WTC11 (cell line): ENCODE measurements around the gene GOLT1B.

Experiments
- CREB1 ChIP-seq: sonication (generic); formaldehyde crosslinking; IDR thresholded peaks from 2 replicates; pipeline ENCODE4 v1.8.0; 2023; ENCODE audit warnings: mild to moderate bottlenecking, missing genetic modification reagents
- FOXK1 ChIP-seq: sonication (generic); formaldehyde crosslinking; IDR thresholded peaks from 2 replicates; pipeline ENCODE4 v1.8.0; 2022; ENCODE audit warnings: mild to moderate bottlenecking, moderate library complexity, missing genetic modification reagents
- IRF2 ChIP-seq: sonication (generic); formaldehyde crosslinking; IDR thresholded peaks from 2 replicates; pipeline ENCODE4 v1.8.0; 2022; ENCODE audit warnings: low read depth, missing genetic modification reagents, borderline replicate concordance
- JUN ChIP-seq: sonication (generic); formaldehyde crosslinking; IDR thresholded peaks from 2 replicates; pipeline ENCODE4 v1.8.0; 2023; ENCODE audit warnings: mild to moderate bottlenecking, missing genetic modification reagents
- TCF7 ChIP-seq: sonication (generic); formaldehyde crosslinking; IDR thresholded peaks from 2 replicates; pipeline ENCODE4 v1.8.0; 2022; ENCODE audit warnings: mild to moderate bottlenecking, low read depth, missing genetic modification reagents, moderate library complexity
- TF ChIP-seq, protein P1 (sequence below): fragments of 200-600 bp; IDR thresholded peaks from 2 replicates; pipeline ENCODE4 v1.8.0; 2022; ENCODE audit warnings: antibody characterized with exemption
- TF ChIP-seq, protein P2 (sequence below): sonication (generic); formaldehyde crosslinking; conservative IDR thresholded peaks from 2 replicates; pipeline ENCODE4 v1.8.1; 2022; ENCODE audit warnings: mild to moderate bottlenecking, missing genetic modification reagents
- TF ChIP-seq, protein P3 (sequence below): sonication (generic); formaldehyde crosslinking; IDR thresholded peaks from 2 replicates; pipeline ENCODE4 v1.8.1; 2022; ENCODE audit warnings: low read depth, missing genetic modification reagents, borderline replicate concordance
- TF ChIP-seq, protein P4 (sequence below): sonication (generic); formaldehyde crosslinking; IDR thresholded peaks from 2 replicates; pipeline ENCODE4 v1.8.1; 2022; ENCODE audit warnings: low read depth, mild to moderate bottlenecking, moderate library complexity, missing genetic modification reagents, borderline replicate concordance

DNA sequence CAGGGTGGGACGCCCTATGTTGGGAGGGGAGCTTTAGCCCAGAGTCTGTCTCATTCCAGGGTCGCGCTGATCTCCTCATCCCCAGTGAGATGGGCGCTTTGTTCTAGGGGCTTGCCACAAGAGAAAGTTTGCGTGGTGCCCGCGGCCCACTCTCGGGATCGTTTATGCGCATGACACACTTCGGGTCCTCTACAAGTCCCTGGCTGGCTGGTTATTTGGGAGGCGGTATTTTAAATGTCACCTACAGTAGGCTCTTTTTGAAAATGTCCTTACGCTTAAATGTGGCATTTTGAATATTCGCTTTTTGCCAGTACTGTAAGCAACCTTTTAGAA lies 541 bp downstream of the GOLT1B start:
- TF ChIP-seq CREB1 (CRISPR knock-in tag), result no peak
- TF ChIP-seq FOXK1 (CRISPR knock-in tag), result no peak
- TF ChIP-seq, protein P1, sequence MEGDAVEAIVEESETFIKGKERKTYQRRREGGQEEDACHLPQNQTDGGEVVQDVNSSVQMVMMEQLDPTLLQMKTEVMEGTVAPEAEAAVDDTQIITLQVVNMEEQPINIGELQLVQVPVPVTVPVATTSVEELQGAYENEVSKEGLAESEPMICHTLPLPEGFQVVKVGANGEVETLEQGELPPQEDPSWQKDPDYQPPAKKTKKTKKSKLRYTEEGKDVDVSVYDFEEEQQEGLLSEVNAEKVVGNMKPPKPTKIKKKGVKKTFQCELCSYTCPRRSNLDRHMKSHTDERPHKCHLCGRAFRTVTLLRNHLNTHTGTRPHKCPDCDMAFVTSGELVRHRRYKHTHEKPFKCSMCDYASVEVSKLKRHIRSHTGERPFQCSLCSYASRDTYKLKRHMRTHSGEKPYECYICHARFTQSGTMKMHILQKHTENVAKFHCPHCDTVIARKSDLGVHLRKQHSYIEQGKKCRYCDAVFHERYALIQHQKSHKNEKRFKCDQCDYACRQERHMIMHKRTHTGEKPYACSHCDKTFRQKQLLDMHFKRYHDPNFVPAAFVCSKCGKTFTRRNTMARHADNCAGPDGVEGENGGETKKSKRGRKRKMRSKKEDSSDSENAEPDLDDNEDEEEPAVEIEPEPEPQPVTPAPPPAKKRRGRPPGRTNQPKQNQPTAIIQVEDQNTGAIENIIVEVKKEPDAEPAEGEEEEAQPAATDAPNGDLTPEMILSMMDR, result no peak
- TF ChIP-seq JUN (CRISPR knock-in tag), result no peak
- TF ChIP-seq, protein P2, sequence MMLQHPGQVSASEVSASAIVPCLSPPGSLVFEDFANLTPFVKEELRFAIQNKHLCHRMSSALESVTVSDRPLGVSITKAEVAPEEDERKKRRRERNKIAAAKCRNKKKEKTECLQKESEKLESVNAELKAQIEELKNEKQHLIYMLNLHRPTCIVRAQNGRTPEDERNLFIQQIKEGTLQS (CRISPR knock-in tag), result no peak
- TF ChIP-seq, protein P3, sequence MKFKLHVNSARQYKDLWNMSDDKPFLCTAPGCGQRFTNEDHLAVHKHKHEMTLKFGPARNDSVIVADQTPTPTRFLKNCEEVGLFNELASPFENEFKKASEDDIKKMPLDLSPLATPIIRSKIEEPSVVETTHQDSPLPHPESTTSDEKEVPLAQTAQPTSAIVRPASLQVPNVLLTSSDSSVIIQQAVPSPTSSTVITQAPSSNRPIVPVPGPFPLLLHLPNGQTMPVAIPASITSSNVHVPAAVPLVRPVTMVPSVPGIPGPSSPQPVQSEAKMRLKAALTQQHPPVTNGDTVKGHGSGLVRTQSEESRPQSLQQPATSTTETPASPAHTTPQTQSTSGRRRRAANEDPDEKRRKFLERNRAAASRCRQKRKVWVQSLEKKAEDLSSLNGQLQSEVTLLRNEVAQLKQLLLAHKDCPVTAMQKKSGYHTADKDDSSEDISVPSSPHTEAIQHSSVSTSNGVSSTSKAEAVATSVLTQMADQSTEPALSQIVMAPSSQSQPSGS (CRISPR knock-in tag), result no peak
- TF ChIP-seq, protein P4, sequence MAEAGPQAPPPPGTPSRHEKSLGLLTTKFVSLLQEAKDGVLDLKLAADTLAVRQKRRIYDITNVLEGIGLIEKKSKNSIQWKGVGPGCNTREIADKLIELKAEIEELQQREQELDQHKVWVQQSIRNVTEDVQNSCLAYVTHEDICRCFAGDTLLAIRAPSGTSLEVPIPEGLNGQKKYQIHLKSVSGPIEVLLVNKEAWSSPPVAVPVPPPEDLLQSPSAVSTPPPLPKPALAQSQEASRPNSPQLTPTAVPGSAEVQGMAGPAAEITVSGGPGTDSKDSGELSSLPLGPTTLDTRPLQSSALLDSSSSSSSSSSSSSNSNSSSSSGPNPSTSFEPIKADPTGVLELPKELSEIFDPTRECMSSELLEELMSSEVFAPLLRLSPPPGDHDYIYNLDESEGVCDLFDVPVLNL (CRISPR knock-in tag), result no peak
- TF ChIP-seq IRF2 (CRISPR knock-in tag), result no peak
- no peak for TF ChIP-seq TCF7 (CRISPR knock-in tag)
